Colonic mucosa (tissue), 4 donors: ENCODE results near the gene KCNT2. TPM values are rescaled to one million over a fixed set of nuclear protein-coding genes. Genes with fewer than 3 reads are reported as not detected.

Experiments
- DNase-seq: peaks from one replicate; pipeline ENCODE4 v3.0.0-alpha.2; 2020
- H3K27ac ChIP-seq: fragments of 200-600 bp; one replicate; pipeline ENCODE4 v1.8.0; 2021
- H3K27me3 ChIP-seq: fragments of 200-600 bp; one replicate; pipeline ENCODE4 v1.8.0; 2021
- H3K36me3 ChIP-seq: fragments of 200-600 bp; one replicate; pipeline ENCODE4 v1.8.0; 2021
- H3K4me1 ChIP-seq: fragments of 200-600 bp; one replicate; pipeline ENCODE4 v1.8.0; 2021; ENCODE audit warnings: mild to moderate bottlenecking
- H3K4me3 ChIP-seq: fragments of 200-600 bp; one replicate; pipeline ENCODE4 v1.8.0; 2021
- H3K9ac ChIP-seq, 2 donors: one replicate each; pipeline ENCODE4 v1.7.0; 2013; ENCODE audit warnings: control low read depth in 2 of 2, low read depth in 2 of 2, low read length in 2 of 2
- H3K9me3 ChIP-seq: fragments of 200-600 bp; one replicate; pipeline ENCODE4 v1.8.0; 2021
- CTCF ChIP-seq: fragments of 200-600 bp; IDR thresholded peaks from one replicate; pipeline ENCODE4 v1.8.0; 2022; ENCODE audit warnings: antibody characterized with exemption, mild to moderate bottlenecking
- intact Hi-C: fragments of 100-400 bp; cut with DNase I; formaldehyde crosslinking; loops from one replicate; pipeline ENCODE4 v1.14.1; 2022
- total RNA-seq, 2 donors: library from RNA; stranded (reverse); fragmentation: NEBNext Ultra II Directional in 1 of 2; extraction: Animal tissue kit (Norgen Biotek cat#: 25700) in 1 of 2; gene quantifications; one replicate each; pipeline ENCODE4 v1.2.1, GENCODE V29; 2021
- donor health status: healthy.
- donor health status: DM: no; HTN: no; CAD: no.
- donor health status: DM: no; HTN: no; CAD: no.

Gene KCNT2
- total RNA-seq, 2 donors from 2014 or later: 0.56 to 0.82 TPM

GRCh38 chr1:196451103-196451502 lies 157.1 kb downstream of the KCNT2 start:
- TF ChIP-seq CTCF: no peak
- Histone ChIP-seq H3K27ac (no peak overlapping the region), H3K9me3 (no peaks in the 10 kb centered on the region), H3K4me3 (no peak overlapping the region), H3K9ac (no peak overlapping the region), H3K27me3 (no peaks in the 10 kb centered on the region), H3K4me1 (no peaks in the 10 kb centered on the region), H3K36me3 (no peaks in the 10 kb centered on the region)
- no peak for DNase-seq
- intact Hi-C loops: no loop called here

- Histone ChIP-seq H3K4me1 (no peaks in the 10 kb centered on the region), H3K9me3 (no peaks in the 10 kb centered on the region), H3K9ac (no peak overlapping the region), H3K27ac (no peak overlapping the region), H3K4me3 (no peak overlapping the region), H3K36me3 (no peaks in the 10 kb centered on the region), H3K27me3 (no peaks in the 10 kb centered on the region)
- intact Hi-C loops: no loop called here
- TF ChIP-seq CTCF: no peak
- DNase-seq: no peak
These were observed 157.8 kb downstream of the KCNT2 start for GRCh38 chr1:196450143-196451095.

DNA sequence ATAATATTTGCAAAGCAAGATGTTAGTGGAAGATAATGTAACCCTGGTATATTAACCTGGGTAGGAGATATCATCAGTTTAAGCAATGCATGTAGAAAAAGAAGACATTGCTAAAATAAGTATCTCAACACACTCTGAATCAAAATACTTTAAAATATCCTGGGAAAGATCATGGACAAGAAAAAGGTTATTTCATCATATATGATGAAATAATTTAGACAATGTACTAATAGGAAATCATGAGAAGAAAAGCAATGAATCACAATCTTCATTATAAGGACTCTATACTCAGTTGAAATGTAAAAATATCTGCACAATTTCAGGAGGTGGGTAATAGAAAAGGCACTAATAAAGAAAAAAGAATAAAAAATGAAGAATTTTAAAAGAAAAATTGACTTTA lies 158.8 kb downstream of the KCNT2 start:
- H3K9me3 ChIP-seq: no peaks in the 10 kb centered on the region
- DNase-seq: no peak
- no peak overlapping the region for H3K27ac ChIP-seq
- no peaks in the 10 kb centered on the region for H3K27me3 ChIP-seq
- no peaks in the 10 kb centered on the region for H3K4me1 ChIP-seq
- no peak for TF ChIP-seq CTCF
- no peak overlapping the region for H3K9ac ChIP-seq
- H3K4me3 ChIP-seq: no peak overlapping the region
- intact Hi-C loops: no loop called here
- no peaks in the 10 kb centered on the region for H3K36me3 ChIP-seq

DNA sequence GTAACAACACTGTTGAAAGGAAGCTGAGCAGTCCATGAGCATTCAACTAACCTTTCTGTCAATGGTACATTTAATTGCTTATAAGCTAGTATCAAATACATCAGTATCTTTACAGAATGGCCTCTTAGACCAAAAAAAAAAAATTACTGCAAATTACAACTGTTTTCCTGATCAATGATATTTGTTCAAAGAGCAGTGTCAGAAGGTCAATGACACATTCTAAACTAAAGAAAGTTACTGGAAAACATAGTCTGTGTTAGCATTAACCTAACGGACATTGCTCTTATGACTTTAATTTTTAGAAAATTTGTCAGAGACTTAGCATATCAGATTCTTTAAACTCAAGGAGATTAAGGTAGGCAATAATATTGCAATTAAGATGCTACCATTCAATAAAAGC lies 162.5 kb downstream of the KCNT2 start:
- no peak for DNase-seq
- Histone ChIP-seq H3K36me3 (no peaks in the 10 kb centered on the region), H3K4me1 (no peaks in the 10 kb centered on the region), H3K9ac (no peak overlapping the region), H3K27ac (no peak overlapping the region), H3K9me3 (no peaks in the 10 kb centered on the region), H3K4me3 (no peak overlapping the region), H3K27me3 (no peaks in the 10 kb centered on the region)
- no peak for TF ChIP-seq CTCF
- intact Hi-C loops: no loop called here

- Histone ChIP-seq H3K4me1 (no peaks in the 10 kb centered on the region), H3K9me3 (no peaks in the 10 kb centered on the region), H3K27me3 (no peaks in the 10 kb centered on the region), H3K27ac (no peak overlapping the region), H3K4me3 (no peak overlapping the region), H3K9ac (no peak overlapping the region), H3K36me3 (no peaks in the 10 kb centered on the region)
- intact Hi-C loops: no loop called here
- no peak for TF ChIP-seq CTCF
- no peak for DNase-seq
These were observed 163.6 kb downstream of the KCNT2 start for GRCh38 chr1:196444634-196445033.
